Measurements from ENCODE around the gene OSBPL2.

DNA sequence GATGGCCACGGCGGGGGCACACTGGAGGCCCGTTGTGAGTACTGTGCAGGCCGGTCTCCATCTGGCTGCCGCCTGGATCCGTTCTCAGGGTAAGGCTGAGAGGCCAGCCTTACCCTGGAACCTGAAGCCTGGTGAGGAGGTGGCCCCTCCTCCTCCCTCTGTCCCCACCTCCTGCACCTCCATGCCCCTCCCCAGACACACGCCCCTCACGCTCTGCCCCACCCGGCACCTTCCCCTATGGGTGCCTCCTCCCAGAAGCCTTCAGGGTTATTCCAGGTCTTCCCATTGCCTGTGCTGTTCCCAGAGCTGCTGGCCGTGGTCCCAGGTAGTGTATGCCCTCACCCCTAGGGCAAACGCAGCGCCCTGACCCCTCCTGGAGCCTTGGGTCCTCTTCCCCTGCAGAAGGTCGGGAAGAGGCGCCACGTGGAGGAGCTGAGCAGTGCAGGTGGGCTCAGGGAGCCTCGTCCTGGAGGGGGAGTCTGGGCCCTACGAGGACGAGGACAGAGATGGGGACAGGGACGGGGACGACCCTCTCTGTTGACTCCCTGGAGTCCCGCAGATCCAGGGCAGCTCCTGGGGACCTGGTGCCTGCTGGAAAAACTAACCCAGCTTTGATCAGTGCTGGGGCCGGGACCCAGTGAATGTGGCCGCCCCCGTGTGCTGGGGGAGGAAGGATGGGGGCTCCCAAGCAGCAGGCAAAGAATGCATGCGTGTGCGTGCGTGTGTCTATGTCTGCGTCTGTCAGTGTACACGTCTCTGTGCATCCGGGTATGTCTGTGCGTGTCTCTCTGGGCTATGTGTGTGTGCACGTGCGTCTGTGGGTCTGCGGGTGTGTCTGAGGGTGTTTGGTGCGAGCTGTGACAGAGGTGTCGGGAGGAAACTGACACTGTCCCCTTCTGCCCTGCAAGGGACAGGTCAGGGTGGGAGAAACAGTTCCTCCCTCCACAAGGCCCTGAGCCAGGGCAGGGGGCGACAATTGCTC is 10.1 kb upstream of the OSBPL2 start:
- TF ChIP-seq, protein P1, sequence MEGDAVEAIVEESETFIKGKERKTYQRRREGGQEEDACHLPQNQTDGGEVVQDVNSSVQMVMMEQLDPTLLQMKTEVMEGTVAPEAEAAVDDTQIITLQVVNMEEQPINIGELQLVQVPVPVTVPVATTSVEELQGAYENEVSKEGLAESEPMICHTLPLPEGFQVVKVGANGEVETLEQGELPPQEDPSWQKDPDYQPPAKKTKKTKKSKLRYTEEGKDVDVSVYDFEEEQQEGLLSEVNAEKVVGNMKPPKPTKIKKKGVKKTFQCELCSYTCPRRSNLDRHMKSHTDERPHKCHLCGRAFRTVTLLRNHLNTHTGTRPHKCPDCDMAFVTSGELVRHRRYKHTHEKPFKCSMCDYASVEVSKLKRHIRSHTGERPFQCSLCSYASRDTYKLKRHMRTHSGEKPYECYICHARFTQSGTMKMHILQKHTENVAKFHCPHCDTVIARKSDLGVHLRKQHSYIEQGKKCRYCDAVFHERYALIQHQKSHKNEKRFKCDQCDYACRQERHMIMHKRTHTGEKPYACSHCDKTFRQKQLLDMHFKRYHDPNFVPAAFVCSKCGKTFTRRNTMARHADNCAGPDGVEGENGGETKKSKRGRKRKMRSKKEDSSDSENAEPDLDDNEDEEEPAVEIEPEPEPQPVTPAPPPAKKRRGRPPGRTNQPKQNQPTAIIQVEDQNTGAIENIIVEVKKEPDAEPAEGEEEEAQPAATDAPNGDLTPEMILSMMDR (IDR thresholded peaks at IDR 0.05 in 8 of 11, conservative IDR thresholded peaks at IDR 0.05 in 3 of 11): no peak
- TF ChIP-seq POLR2AphosphoS5 (IDR thresholded peaks at IDR 0.05) (no peak), POLR2A (IDR thresholded peaks at IDR 0.05) (no peak)

All from spleen (tissue), 7 donors.